SK-N-SH (cell line): ENCODE data around the gene RRM2. TPM values are rescaled to one million over a fixed set of nuclear protein-coding genes. Genes with fewer than 3 reads are reported as not detected.

ENCODE experiments used
- CTCF ChIA-PET: fragments of 300-600, 350-600 bp; formaldehyde crosslinking; extraction: SDS; loops from one replicate; lab custom pipeline; 2021; lab: Yijun Ruan, JAX
- POLR2A ChIA-PET: fragments of 350-600 bp; sonication (Branson Sonifier 250); formaldehyde crosslinking; extraction: SDS; loops from one replicate; lab custom pipeline; 2020; ENCODE audit warnings: antibody characterized with exemption, inconsistent platforms; lab: Yijun Ruan, JAX
- DNase-seq: peaks from one replicate; pipeline ENCODE4 v3.0.0; 2012
- H2AFZ ChIP-seq: fragments of 200-600 bp; sonication (generic); 2 replicates; pipeline ENCODE4 v1.8.1; 2016; ENCODE audit warnings: antibody characterized with exemption, mild to moderate bottlenecking, low read depth
- H3F3A ChIP-seq: fragments of 200-600 bp; sonication (generic); replicated peaks from 2 replicates; pipeline ENCODE3; 2016; ENCODE audit warnings: antibody characterized with exemption, mild to moderate bottlenecking; ENCODE audit not compliant: insufficient read depth
- H3K27ac ChIP-seq, 2 experiments: fragments of 200-500 bp in 1 of 2; fragments of 200-600 bp in 1 of 2; sonication (Bioruptor generic) in 1 of 2; sonication (generic), shearing (Covaris generic) in 1 of 2; 2 replicates each; pipeline versions ENCODE4 v1.5.1 to v1.6.1; 2014 to 2016; ENCODE audit warnings: low read depth in 2 of 2, inconsistent platforms in 1 of 2, low read length in 1 of 2, mild to moderate bottlenecking in 1 of 2, mixed read lengths in 1 of 2
- H3K27me3 ChIP-seq: fragments of 200-600 bp; sonication (generic), shearing (Covaris generic); 2 replicates; pipeline ENCODE4 v1.6.1; 2016; ENCODE audit warnings: mixed run types; ENCODE audit not compliant: insufficient read depth
- H3K36me3 ChIP-seq, 2 experiments: fragments of 200-500 bp in 1 of 2; fragments of 200-600 bp in 1 of 2; sonication (Bioruptor generic) in 1 of 2; sonication (generic) in 1 of 2; replicated peaks in 1 of 2; 2 replicates each; pipeline versions ENCODE3 to v1.5.1; 2014 to 2016; ENCODE audit warnings: low read length in 1 of 2, mild to moderate bottlenecking in 1 of 2; ENCODE audit not compliant: insufficient read depth in 2 of 2, control insufficient read depth in 1 of 2
- H3K4me1 ChIP-seq, 2 experiments: fragments of 200-500 bp in 1 of 2; fragments of 200-600 bp in 1 of 2; sonication (Bioruptor generic) in 1 of 2; sonication (generic), shearing (Covaris generic) in 1 of 2; 2 replicates each; pipeline versions ENCODE4 v1.5.1 to v1.6.1; 2014 to 2016; ENCODE audit warnings: low read depth in 1 of 2, low read length in 1 of 2, mixed run types in 1 of 2; ENCODE audit not compliant: insufficient read depth in 2 of 2, control insufficient read depth in 1 of 2
- H3K4me2 ChIP-seq: fragments of 200-600 bp; sonication (generic), shearing (Covaris generic); 2 replicates; pipeline ENCODE4 v1.6.1; 2017; ENCODE audit warnings: mixed run types
- H3K4me3 ChIP-seq, 2 experiments: fragments of 200-500 bp in 1 of 2; fragments of 200-600 bp in 1 of 2; sonication (Bioruptor generic) in 1 of 2; sonication (generic), shearing (Covaris generic) in 1 of 2; 2 replicates each; pipeline versions ENCODE4 v1.5.1 to v1.8.1; 2014 to 2016; ENCODE audit warnings: low read depth in 2 of 2, inconsistent platforms in 1 of 2, low read length in 1 of 2, mild to moderate bottlenecking in 1 of 2, mixed read lengths in 1 of 2, moderate library complexity in 1 of 2
- H3K79me2 ChIP-seq: fragments of 200-600 bp; sonication (generic); 2 replicates; pipeline ENCODE4 v1.8.1; 2017; ENCODE audit warnings: mild to moderate bottlenecking; ENCODE audit not compliant: insufficient read depth
- H3K9ac ChIP-seq: fragments of 200-600 bp; sonication (generic); 2 replicates; pipeline ENCODE4 v1.6.1; 2017; ENCODE audit warnings: mixed run types
- H3K9me2 ChIP-seq: fragments of 200-600 bp; sonication (generic); 2 replicates; pipeline ENCODE4 v1.6.1; 2017; ENCODE audit warnings: mixed run types
- H3K9me3 ChIP-seq: fragments of 200-600 bp; sonication (generic); 2 replicates; pipeline ENCODE4 v1.6.1; 2017; ENCODE audit warnings: mixed run types, mild to moderate bottlenecking, moderate library complexity
- H4K20me1 ChIP-seq: fragments of 200-600 bp; sonication (generic); 2 replicates; pipeline ENCODE4 v1.6.1; 2017; ENCODE audit warnings: mild to moderate bottlenecking, mixed run types; ENCODE audit not compliant: insufficient read depth
- CHD2 ChIP-seq: fragments of 150-350 bp; IDR thresholded peaks from 2 replicates; pipeline ENCODE4 v1.6.1; 2018; ENCODE audit warnings: low read length; ENCODE audit not compliant: partially characterized antibody
- ELF1 ChIP-seq: IDR thresholded peaks from 2 replicates; pipeline ENCODE4 v1.4.0; 2012
- FOXJ3 ChIP-seq: sonication (generic); formaldehyde crosslinking; IDR thresholded peaks from 2 replicates; pipeline ENCODE4 v1.5.1; 2020; ENCODE audit warnings: mild to moderate bottlenecking, missing genetic modification reagents
- IRF3 ChIP-seq: fragments of 150-350 bp; IDR thresholded peaks from 2 replicates; pipeline ENCODE4 v1.6.1; 2016; ENCODE audit warnings: mild to moderate bottlenecking, low read depth, low read length
- JUND ChIP-seq: IDR thresholded peaks from 2 replicates; pipeline ENCODE4 v1.4.0; 2012
- MEF2A ChIP-seq: IDR thresholded peaks from 2 replicates; pipeline ENCODE4 v1.4.0; 2012; ENCODE audit warnings: low read depth, borderline replicate concordance
- MXI1 ChIP-seq: IDR thresholded peaks from 2 replicates; pipeline ENCODE4 v1.6.1; 2012; ENCODE audit warnings: mild to moderate bottlenecking, low read depth, low read length, improper control_type of control experiment
- POLR2AphosphoS5 ChIP-seq: IDR thresholded peaks from 2 replicates; pipeline ENCODE4 v1.6.1; 2012; ENCODE audit warnings: low read depth, low read length
- REST ChIP-seq: IDR thresholded peaks from 2 replicates; pipeline ENCODE4 v1.6.1; 2012; ENCODE audit warnings: mild to moderate bottlenecking, low read depth, low read length, moderate library complexity
- RXRA ChIP-seq: IDR thresholded peaks from 2 replicates; pipeline ENCODE4 v1.4.0; 2012; ENCODE audit warnings: low read depth, mild to moderate bottlenecking, borderline replicate concordance
- TAF1 ChIP-seq: IDR thresholded peaks from 2 replicates; pipeline ENCODE4 v1.6.1; 2012; ENCODE audit warnings: low read depth, mild to moderate bottlenecking, low read length, moderate library complexity, borderline replicate concordance
- TCF12 ChIP-seq: IDR thresholded peaks from 2 replicates; pipeline ENCODE4 v1.4.0; 2012
- TEAD4 ChIP-seq: IDR thresholded peaks from 2 replicates; pipeline ENCODE4 v1.4.0; 2012; ENCODE audit warnings: mild to moderate bottlenecking, borderline replicate concordance; ENCODE audit not compliant: insufficient read depth
- USF2 ChIP-seq: fragments of 150-350 bp; IDR thresholded peaks from 2 replicates; pipeline ENCODE4 v1.6.1; 2017; ENCODE audit warnings: antibody characterized with exemption, low read length, low read depth, borderline replicate concordance
- YY1 ChIP-seq: IDR thresholded peaks from 2 replicates; pipeline ENCODE4 v1.4.0; 2012; ENCODE audit warnings: low read depth, mild to moderate bottlenecking
- WGBS: methylation state at CpG from one replicate; pipeline ENCODE4 v1.1.6; 2017; ENCODE audit warnings: low lambda C conversion rate; 5-methylcytosine and 5-hydroxymethylcytosine counted together
- polyA plus RNA-seq, 3 experiments: library from polyadenylated mRNA; depleted of rRNA; stranded (reverse); fragments of >200 nt; gene quantifications; 2 replicates each; pipeline ENCODE4 v1.2.3, GENCODE V29; 2012
- TF ChIP-seq, protein P1 (sequence below): IDR thresholded peaks from 2 replicates; pipeline ENCODE4; 2012
- TF ChIP-seq, protein P2 (sequence below): IDR thresholded peaks from 2 replicates; pipeline ENCODE4 v1.4.0; 2012; ENCODE audit warnings: low read depth, borderline replicate concordance

The RRM2 gene
- polyA plus RNA-seq, 1 of the 3 experiments (the other 2 are of a cell fraction): 38.9 TPM

DNA sequence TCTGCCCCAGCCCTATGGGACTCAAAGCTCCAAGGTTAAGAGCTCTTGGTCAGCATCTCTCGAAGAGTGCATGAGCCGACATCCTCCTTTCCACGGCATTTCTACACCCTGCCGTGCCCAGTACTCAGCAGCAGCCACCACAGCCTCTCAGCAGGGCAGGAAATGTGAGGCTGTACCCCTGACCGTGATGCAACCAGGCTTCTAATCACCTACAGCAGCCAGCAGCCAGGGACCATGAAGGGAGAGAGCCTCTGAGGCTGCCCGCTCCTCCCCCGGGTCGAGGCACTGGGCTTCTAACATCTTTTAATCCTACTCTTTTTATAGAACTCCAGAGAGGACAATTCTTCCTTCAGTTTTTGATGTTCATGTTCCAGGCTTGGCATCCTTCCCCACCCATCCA lies 48.8 kb upstream of the RRM2 start:
- 67% methylated on average over 8 of the region's 8 CpGs for WGBS
- TF ChIP-seq TEAD4: no peak
- no peak for TF ChIP-seq REST
- no peak for TF ChIP-seq MEF2A
- no peak for TF ChIP-seq TCF12
- TF ChIP-seq JUND: no peak
- TF ChIP-seq, protein P1, sequence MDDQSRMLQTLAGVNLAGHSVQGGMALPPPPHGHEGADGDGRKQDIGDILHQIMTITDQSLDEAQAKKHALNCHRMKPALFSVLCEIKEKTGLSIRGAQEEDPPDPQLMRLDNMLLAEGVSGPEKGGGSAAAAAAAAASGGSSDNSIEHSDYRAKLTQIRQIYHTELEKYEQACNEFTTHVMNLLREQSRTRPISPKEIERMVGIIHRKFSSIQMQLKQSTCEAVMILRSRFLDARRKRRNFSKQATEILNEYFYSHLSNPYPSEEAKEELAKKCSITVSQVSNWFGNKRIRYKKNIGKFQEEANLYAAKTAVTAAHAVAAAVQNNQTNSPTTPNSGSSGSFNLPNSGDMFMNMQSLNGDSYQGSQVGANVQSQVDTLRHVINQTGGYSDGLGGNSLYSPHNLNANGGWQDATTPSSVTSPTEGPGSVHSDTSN: no peak
- no peak for TF ChIP-seq POLR2AphosphoS5
- TF ChIP-seq, all 33 proteins: peak for 0
- no peaks in the 10 kb centered on the region for H3K36me3 ChIP-seq
- no peak overlapping the region for H3K4me3 ChIP-seq
- H3K27me3 ChIP-seq: peaks cover 23% of the 10 kb centered on the region; the same call in 1 of the 2 replicates
- CTCF ChIA-PET: interaction anchor here (0.9 to 28.7 kb wide), 23 partner anchors 10 to 515 kb away, joined by 3 to 946 read pairs (median 7); partner anchors contain the start of genes CYS1 and RRM2
- no peaks in the 10 kb centered on the region for H4K20me1 ChIP-seq
- no peaks in the 10 kb centered on the region for H3K79me2 ChIP-seq
- DNase-seq: no peak
- H3K9ac ChIP-seq: no peak overlapping the region
- no peaks in the 10 kb centered on the region for H3K9me3 ChIP-seq
- POLR2A ChIA-PET: interaction anchor here (0.7 to 1.8 kb wide), 3 partner anchors 21 to 375 kb away, joined by 3 to 5 read pairs (median 4); partner anchors contain the start of gene ODC1
- no peaks in the 10 kb centered on the region for H3F3A ChIP-seq
- no peak overlapping the region for H3K27ac ChIP-seq
- H3K4me1 ChIP-seq: peaks cover 0 to 2% of the 10 kb centered on the region in 2 experiments; a peak in 1 of 4 replicates
- H3K4me2 ChIP-seq: no peak overlapping the region
- no peaks in the 10 kb centered on the region for H3K9me2 ChIP-seq
- no peak overlapping the region for H2AFZ ChIP-seq

- H3K27ac ChIP-seq: no peak overlapping the region
- H3K4me2 ChIP-seq: no peak overlapping the region
- H3K79me2 ChIP-seq: no peaks in the 10 kb centered on the region
- peaks cover 0 to 2% of the 10 kb centered on the region in 2 experiments; a peak in 1 of 4 replicates for H3K4me1 ChIP-seq
- H2AFZ ChIP-seq: no peak overlapping the region
- H3K36me3 ChIP-seq: no peaks in the 10 kb centered on the region
- DNase-seq: no peak
- peaks cover 4% of the 10 kb centered on the region for H3F3A ChIP-seq
- POLR2A ChIA-PET: no interaction called here
- H3K27me3 ChIP-seq: peaks cover 31% of the 10 kb centered on the region; the same call in 1 of the 2 replicates
- H3K9ac ChIP-seq: no peak overlapping the region
- no peak overlapping the region for H3K4me3 ChIP-seq
- no peaks in the 10 kb centered on the region for H3K9me2 ChIP-seq
- WGBS: 69% methylated on average over 13 of the region's 13 CpGs
- CTCF ChIA-PET: interaction anchor here (1.1 to 28.7 kb wide), 9 partner anchors 10 to 514 kb away, joined by 3 to 946 read pairs (median 48); partner anchors contain the start of genes CYS1 and RRM2
- H3K9me3 ChIP-seq: no peaks in the 10 kb centered on the region
- H4K20me1 ChIP-seq: no peaks in the 10 kb centered on the region
- TF ChIP-seq IRF3: no peak
- TF ChIP-seq TAF1: no peak
- TF ChIP-seq, protein P2, sequence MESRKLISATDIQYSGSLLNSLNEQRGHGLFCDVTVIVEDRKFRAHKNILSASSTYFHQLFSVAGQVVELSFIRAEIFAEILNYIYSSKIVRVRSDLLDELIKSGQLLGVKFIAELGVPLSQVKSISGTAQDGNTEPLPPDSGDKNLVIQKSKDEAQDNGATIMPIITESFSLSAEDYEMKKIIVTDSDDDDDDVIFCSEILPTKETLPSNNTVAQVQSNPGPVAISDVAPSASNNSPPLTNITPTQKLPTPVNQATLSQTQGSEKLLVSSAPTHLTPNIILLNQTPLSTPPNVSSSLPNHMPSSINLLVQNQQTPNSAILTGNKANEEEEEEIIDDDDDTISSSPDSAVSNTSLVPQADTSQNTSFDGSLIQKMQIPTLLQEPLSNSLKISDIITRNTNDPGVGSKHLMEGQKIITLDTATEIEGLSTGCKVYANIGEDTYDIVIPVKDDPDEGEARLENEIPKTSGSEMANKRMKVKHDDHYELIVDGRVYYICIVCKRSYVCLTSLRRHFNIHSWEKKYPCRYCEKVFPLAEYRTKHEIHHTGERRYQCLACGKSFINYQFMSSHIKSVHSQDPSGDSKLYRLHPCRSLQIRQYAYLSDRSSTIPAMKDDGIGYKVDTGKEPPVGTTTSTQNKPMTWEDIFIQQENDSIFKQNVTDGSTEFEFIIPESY: no peak
- TF ChIP-seq CHD2: no peak
- no peak for TF ChIP-seq ELF1
- TF ChIP-seq RXRA: no peak
- TF ChIP-seq YY1: no peak
- TF ChIP-seq FOXJ3: no peak
- TF ChIP-seq, protein P1: no peak
- TF ChIP-seq USF2: no peak
- no peak for TF ChIP-seq MXI1
Measured at GRCh38 chr2:10075101-10075500, 47.4 kb upstream of the RRM2 start.
